ENCODE results near the gene RHOJ.

The RHOJ gene

DNA sequence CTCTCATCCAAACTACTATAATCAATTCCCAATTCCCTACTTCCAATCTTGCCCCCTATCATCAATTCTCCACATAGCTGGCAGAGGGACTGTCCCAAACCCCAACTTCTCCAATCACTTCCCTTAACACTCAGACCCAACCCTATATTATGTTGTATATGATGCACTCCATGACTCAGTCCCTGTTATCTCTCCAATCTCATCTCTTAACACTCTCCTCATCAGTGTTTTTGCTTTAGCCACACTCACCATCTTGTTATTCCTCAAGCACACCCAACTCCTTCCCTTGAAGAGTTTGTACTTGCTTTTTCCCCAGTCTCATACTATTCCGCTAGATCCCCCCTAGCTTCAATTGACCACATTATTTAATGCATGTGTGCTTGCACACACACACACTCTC, 4.9 kb downstream of the RHOJ start:
- no peak for DNase-seq

GRCh38 chr14:63210812-63211211, 6.6 kb downstream of the RHOJ start:
- no peak for DNase-seq

- DNase-seq = no peak
Measured at GRCh38 chr14:63212209-63212608, 8.0 kb downstream of the RHOJ start.

DNA sequence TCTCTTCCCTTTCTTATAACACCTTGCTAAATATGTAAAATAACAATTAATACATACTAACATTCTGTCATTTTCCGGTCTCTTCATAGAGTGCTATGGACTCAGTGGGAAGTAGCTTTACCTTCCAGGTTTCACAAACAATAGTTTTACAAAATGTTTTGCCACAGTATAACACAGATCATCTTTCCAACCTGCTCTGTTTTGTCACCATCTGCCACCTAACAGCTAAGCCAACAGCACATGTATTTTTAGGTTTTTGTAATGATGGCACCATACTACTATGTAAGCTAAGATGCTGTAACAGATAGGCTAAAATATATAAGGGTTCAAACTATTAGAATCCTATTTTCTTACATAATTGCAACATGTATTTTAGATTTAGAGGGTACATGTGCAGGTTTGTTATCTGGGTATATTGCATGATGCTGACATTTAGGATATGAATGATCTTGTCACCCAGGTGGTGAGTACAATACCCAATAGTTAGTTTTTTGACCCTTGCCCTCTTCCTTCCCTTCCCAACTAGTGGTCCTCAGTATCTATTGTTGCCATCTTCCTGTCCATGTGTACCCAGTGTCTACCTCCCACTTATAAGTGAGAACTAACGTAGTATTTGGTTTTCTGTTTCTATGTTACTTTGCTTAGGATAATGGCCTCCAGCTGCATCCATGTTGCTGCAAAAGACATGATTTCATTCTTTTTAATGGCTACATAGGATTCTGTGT, 8.7 kb downstream of the RHOJ start:
- no peak for DNase-seq

GRCh38 chr14:63214417-63215196, 10.4 kb downstream of the RHOJ start:
- no peak for DNase-seq

GRCh38 chr14:63220526-63220925, 16.3 kb downstream of the RHOJ start:
- DNase-seq = no peak

- DNase-seq = no peak
Measured at GRCh38 chr14:63223596-63223995, 19.4 kb downstream of the RHOJ start.

- DNase-seq = no peak
Measured at GRCh38 chr14:63224196-63224595, 20.0 kb downstream of the RHOJ start.

DNA sequence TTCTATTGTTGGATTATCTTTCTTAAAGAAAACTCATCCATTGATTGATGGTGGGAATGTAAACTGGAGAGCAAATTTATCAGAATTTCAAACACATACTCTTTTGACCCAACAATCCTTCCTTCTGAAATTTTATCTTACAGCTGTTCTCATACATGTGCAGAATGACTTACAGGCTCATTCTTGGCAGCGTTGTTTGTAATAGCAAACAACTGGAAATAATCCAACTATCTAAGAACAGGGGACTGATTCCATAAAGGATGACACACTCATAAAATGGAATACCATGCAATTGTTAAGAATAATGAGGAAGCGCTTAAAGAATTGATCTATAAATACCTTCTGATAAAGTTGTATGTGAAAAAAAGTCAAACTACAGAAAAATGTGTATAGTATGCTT, 24.0 kb downstream of the RHOJ start:
- no peak for DNase-seq

DNA sequence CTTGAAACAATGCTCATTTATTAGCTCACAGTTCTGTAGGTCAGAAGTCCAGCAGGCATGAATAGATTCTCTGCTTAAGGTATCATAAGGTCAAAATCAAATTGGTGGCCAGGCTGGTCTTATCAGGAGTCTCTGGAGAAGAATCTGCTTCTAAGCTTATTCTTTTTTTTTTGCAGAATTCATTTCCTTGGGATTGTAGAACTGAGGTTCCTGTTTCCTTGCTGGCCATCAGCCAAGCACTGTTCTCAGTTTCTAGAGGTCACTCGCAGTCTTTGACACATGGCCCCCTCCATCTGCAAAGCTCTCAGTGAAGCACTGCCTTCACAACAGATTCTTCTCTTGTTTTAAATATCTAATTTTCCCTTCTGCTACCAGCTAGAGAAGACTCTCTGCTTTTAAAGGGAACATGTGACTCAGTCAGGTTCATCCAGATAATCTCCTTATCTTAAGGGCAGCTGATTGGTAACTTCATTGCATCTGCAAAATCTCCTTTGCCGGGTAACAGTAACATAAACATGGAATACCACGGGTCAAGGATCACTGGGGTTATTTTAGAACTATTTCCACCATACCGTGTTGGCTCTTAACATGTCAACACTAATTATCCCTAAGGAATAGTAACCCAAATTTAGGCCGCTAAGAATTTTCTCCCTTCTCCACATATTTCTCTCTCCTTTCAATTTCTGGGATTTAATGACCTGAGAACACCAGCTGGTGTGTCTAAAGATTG, 25.3 kb downstream of the RHOJ start:
- no peak for DNase-seq

DNA sequence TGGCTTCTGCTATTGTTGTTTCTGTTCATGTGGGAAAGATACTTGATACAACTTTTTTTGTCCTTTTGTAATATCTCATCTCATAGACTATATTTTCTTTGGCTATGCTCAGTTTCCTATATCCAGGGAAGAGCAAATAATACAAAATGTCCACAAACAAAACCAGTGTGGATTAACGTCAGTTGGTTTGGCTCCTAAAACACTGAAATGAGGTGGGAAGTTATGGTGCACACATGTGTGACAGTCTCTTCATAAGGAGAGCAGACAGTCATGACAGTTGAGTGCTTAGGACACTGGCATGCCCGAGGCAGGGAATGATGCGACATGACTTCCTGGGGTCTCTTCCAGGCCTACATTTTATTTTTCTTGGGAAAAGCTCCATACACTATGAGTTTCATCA, 27.5 kb downstream of the RHOJ start:
- no peak for DNase-seq

- DNase-seq = no peak
Measured at GRCh38 chr14:63237791-63238190, 33.5 kb downstream of the RHOJ start.

DNA sequence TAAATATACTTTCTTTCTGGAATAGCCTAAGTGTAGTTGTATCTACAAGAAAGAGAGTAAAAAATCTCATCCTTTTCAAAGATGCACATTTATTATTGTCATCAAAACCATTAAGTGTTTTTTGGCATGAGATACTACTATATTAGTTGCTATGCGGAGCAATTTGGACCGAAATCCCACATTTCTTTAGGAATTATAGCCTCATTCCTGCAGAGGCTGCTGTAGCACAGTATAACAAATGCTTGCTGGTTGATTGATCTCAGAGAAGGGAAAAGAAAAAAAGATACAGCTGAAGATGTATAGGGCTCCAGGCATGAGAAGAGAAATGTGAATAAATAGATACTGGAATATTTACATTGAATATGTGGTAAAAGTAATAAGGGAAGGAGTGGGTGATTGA, 36.0 kb downstream of the RHOJ start:
- DNase-seq = no peak

DNA sequence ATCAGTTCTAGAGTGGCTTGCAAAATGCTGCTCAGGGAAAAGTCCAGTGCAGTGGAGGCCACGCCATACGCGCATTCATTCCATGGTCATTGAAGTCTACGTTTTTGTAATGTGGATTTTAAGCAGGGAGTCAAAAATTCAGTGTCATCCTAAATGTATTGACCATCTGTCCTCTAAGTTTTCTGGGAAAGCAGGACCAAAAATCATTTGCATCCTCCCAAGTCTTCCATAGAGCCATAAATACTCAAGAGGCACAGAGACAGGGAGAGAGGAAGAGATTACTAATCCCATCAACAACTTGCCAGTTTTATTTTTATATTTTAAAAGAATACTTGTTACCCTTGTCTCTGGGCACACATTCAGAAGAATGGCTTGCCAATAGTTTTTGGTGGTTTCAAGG, 36.9 kb downstream of the RHOJ start:
- DNase-seq = no peak

DNA sequence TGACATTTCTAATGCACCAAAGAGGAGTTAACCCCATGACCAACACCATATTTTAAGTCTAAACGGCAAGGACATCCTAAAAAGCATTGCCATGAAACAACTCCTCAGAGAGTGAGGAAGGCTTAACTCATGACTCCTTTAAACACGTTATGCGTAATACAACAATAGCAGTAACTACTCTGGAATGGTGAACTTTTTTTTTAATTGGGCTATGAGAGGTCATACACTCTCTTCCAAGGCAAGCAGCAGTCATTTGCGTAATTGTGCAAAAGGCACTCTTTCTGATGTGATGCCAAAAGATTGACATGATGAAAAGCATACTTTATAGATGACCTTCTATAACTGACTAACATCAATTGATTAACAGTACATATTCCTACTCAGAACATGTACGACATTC, 39.4 kb downstream of the RHOJ start:
- no peak for DNase-seq

- DNase-seq = no peak
Measured at GRCh38 chr14:63245893-63246292, 41.6 kb downstream of the RHOJ start.

DNA sequence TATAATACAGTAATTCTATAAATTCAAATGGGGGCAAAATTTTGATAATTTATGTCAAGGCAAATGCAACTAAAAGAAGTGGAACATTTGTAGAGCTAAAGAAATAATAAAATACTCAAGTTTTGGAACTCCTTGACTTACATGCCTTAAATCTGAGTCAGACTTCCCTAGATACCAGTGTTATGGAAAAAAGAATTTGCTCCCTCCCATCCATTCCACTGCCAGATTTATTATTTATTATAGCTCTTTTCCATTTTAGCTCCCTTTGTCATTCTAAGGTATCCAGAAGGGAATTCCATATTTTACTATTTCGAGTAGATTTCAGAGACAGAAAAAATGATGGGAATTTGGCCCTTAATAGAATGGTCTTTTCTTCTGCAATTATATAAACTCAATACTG, 44.0 kb downstream of the RHOJ start:
- DNase-seq = no peak

DNA sequence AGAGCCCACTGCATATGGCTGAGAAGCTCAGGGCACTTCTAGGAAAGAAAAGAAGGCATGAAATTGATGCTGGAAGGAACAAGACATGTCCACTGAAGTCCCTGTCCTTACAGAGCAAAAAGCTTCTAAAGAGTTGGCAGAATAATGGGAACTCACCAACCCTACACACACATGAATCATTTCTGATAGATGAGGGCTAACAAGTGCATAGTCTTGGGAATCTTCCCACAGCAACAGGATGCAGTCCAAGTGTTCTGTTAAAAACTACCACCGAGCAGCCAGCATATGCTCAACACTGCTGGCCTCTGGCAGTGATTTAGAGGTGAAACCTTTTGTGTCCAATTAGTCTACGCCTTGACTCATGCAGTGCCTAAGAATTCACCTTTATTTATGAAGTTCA, 44.8 kb downstream of the RHOJ start:
- DNase-seq = no peak

- DNase-seq = no peak
Measured at GRCh38 chr14:63257299-63257698, 53.1 kb downstream of the RHOJ start.

DNA sequence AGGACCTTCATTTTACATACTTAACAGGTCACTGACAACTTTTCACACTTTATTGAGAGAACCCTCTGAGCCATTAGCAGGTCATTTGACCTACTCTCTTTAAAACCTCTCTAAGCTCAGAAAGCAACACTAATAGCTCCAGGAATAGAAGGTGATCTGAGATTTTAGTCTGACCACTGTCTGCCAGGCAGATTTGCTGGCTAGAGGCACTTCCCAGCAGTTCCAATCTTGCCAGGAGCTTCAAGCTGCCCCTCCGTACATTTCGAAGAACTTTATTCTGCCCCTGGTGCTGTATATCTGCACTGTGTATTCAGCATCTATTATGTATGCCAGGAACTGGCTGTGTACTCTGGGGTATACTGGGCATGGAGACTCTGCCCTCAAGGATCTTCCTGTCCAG, 58.2 kb downstream of the RHOJ start:
- DNase-seq = no peak

- no peak for DNase-seq
Measured at GRCh38 chr14:63266106-63266505, 61.9 kb downstream of the RHOJ start.

GRCh38 chr14:63267171-63267570, 62.9 kb downstream of the RHOJ start:
- DNase-seq = no peak

DNA sequence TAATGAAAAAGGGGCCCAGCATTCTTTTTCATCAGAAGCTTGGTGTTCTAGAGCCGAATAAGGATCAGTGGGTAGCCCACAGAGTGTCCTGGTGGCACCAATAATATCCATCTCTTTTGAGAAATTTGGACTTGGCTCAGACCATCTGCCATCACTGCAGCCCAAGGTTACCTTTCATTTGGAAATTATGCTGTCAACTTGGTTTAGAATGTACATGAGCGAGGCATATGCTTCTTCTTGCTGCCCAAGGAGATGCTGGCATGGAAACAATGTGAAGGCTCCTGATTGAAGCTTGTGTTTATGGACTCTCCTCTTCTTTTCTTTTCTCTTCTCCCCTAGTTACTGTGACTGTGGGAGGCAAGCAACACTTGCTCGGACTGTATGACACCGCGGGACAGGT, 64.5 kb downstream of the RHOJ start:
- DNase-seq = no peak

Data from activated CD4-positive, alpha-beta T cell treated with anti-CD3 and anti-CD28 coated beads, Interleukin-2, amount 50 U/mL, for 16 hours (primary cell).